ENCODE results near the gene TBC1D7.

The TBC1D7 gene

GRCh38 chr6:13290335-13290734, 38.0 kb downstream of the TBC1D7 start:
- DNase-seq = no peak

- no peak for DNase-seq
These were observed 38.5 kb downstream of the TBC1D7 start for GRCh38 chr6:13289789-13290318.

GRCh38 chr6:13288969-13289391, 39.4 kb downstream of the TBC1D7 start:
- no peak for DNase-seq

GRCh38 chr6:13288481-13288880, 39.9 kb downstream of the TBC1D7 start:
- no peak for DNase-seq

GRCh38 chr6:13287104-13287503, 41.2 kb downstream of the TBC1D7 start:
- peak; percentile 25 for DNase-seq

GRCh38 chr6:13286181-13286580, 42.2 kb downstream of the TBC1D7 start:
- DNase-seq = peak; percentile 92

GRCh38 chr6:13285705-13286104, 42.6 kb downstream of the TBC1D7 start:
- DNase-seq = peak; percentile 80

GRCh38 chr6:13284646-13285045, 43.7 kb downstream of the TBC1D7 start:
- no peak for DNase-seq

- no peak for DNase-seq
These were observed 45.0 kb downstream of the TBC1D7 start for GRCh38 chr6:13283331-13283730.

- DNase-seq = no peak
These were observed 45.8 kb downstream of the TBC1D7 start for GRCh38 chr6:13282393-13283069.

GRCh38 chr6:13281686-13282085, 46.7 kb downstream of the TBC1D7 start:
- DNase-seq = no peak

- no peak for DNase-seq
These were observed 48.1 kb downstream of the TBC1D7 start for GRCh38 chr6:13280254-13280653.

GRCh38 chr6:13278991-13279390, 49.3 kb downstream of the TBC1D7 start:
- no peak for DNase-seq

GRCh38 chr6:13278164-13278563, 50.2 kb downstream of the TBC1D7 start:
- DNase-seq = no peak

- no peak for DNase-seq
These were observed 51.1 kb downstream of the TBC1D7 start for GRCh38 chr6:13277231-13277630.

- DNase-seq = no peak
These were observed 52.8 kb downstream of the TBC1D7 start for GRCh38 chr6:13275435-13275989.

GRCh38 chr6:13274707-13275434, 53.5 kb downstream of the TBC1D7 start:
- DNase-seq = peak; percentile 23

- peak; percentile 39 for DNase-seq
These were observed 54.2 kb downstream of the TBC1D7 start for GRCh38 chr6:13273931-13274706.

GRCh38 chr6:13273202-13273930, 55.0 kb downstream of the TBC1D7 start:
- no peak for DNase-seq

GRCh38 chr6:13272131-13273046, 55.9 kb downstream of the TBC1D7 start:
- peak; percentile 83 for DNase-seq

- DNase-seq = peak; percentile 31
These were observed 59.3 kb downstream of the TBC1D7 start for GRCh38 chr6:13268913-13269518.

All from MV-4-11 (cell line).